Articular chondrocyte of knee joint (primary cell): ENCODE measurements around the gene GALNT6. TPM values are rescaled to one million over a fixed set of nuclear protein-coding genes. Genes with fewer than 3 reads are reported as not detected.

ENCODE experiments used
- total RNA-seq: library from RNA; depleted of rRNA; stranded (reverse); fragments of >200 nt; gene quantifications from 2 replicates; pipeline ENCODE4 v1.2.3, GENCODE V29; 2012

GALNT6 gene
- total RNA-seq = 6.1 and 10.2 TPM in 2 replicates

GRCh38 chr12:51391283-51392123, at the start of gene GALNT6:
Gene GALNT6 (minus strand): TSS chr12:51391406. CDS start chr12:51379781, 11,625 bp downstream.

GRCh38 chr12:51424662-51425539, 33.7 kb upstream of the GALNT6 start, which contains the start of gene SLC4A8:
Gene SLC4A8 (plus strand): TSS chr12:51424831. CDS start chr12:51424988, 157 bp downstream.

GRCh38 chr12:51346581-51346980, 44.6 kb downstream of the GALNT6 start, which contains the start of gene CELA1:
Gene CELA1 (minus strand): TSS chr12:51346679. CDS start chr12:51346638, 41 bp downstream.

GRCh38 chr12:51323966-51324895, 67.0 kb downstream of the GALNT6 start, which contains the start of gene BIN2:
Gene BIN2 (minus strand): TSS chr12:51324174. CDS start chr12:51324102, 72 bp downstream.

Other genes starting within 250 kb of the GALNT6 start
- gene TFCP2, start 218.3 kb downstream of the GALNT6 start, total RNA-seq = 11.5 and 11.6 TPM in 2 replicates
- 7.9 and 9.9 TPM in 2 replicates for gene POU6F1, start 173.3 kb downstream of the GALNT6 start, total RNA-seq
- 169 and 224 TPM in 2 replicates for gene DAZAP2, start 152.6 kb downstream of the GALNT6 start, total RNA-seq
- 7.4 and 9.3 TPM in 2 replicates for gene SMAGP, start 121.0 kb downstream of the GALNT6 start, total RNA-seq
- gene BIN2, start 67.2 kb downstream of the GALNT6 start, total RNA-seq = not detected in 2 replicates
- not detected in 2 replicates for gene CELA1, start 44.7 kb downstream of the GALNT6 start, total RNA-seq
- 4.1 and 6.3 TPM in 2 replicates for gene SLC4A8, start 33.4 kb upstream of the GALNT6 start, total RNA-seq
- 41.7 and 42.1 TPM in 2 replicates for gene SCN8A, start 199.8 kb upstream of the GALNT6 start, total RNA-seq